Neural progenitor cell (in vitro differentiated cells): ENCODE measurements around the gene TRIM5. TPM values are rescaled to one million over a fixed set of nuclear protein-coding genes. Genes with fewer than 3 reads are reported as not detected.
A peak's percentile ranks its signal among the peaks of the same experiment; 100 is the strongest.
"Not testable (repeated sequence)": the region's sequence is repeated elsewhere in the genome, so short reads cannot be mapped to it uniquely, and the experiment has no call there.

Source experiments
- DNase-seq: peaks from one replicate; pipeline ENCODE4 v3.0.0-alpha.2; 2016; ENCODE audit warnings: low spot score
- H2AFZ ChIP-seq: fragments of 200-600 bp; sonication (generic); replicated peaks from 2 replicates; pipeline ENCODE4 v1.6.1; 2016; ENCODE audit warnings: antibody characterized with exemption
- H3F3A ChIP-seq: fragments of 200-600 bp; sonication (generic); 2 replicates; pipeline ENCODE4 v1.6.1; 2016; ENCODE audit warnings: antibody characterized with exemption, low read depth
- H3K27ac ChIP-seq: fragments of 200-600 bp; sonication (generic); 2 replicates; pipeline ENCODE4 v1.5.1; 2016; ENCODE audit warnings: mild to moderate bottlenecking
- H3K27me3 ChIP-seq: fragments of 200-600 bp; sonication (generic); 2 replicates; pipeline ENCODE4 v1.6.1; 2016; ENCODE audit warnings: mild to moderate bottlenecking, moderate library complexity
- H3K36me3 ChIP-seq: fragments of 200-600 bp; sonication (generic); 2 replicates; pipeline ENCODE4 v1.5.1; 2016
- H3K4me1 ChIP-seq: fragments of 200-600 bp; sonication (generic); 2 replicates; pipeline ENCODE4 v1.6.1; 2016; ENCODE audit warnings: mixed run types
- H3K4me2 ChIP-seq: fragments of 200-600 bp; sonication (generic); 2 replicates; pipeline ENCODE4 v1.6.1; 2016
- H3K4me3 ChIP-seq: fragments of 200-600 bp; sonication (generic); 2 replicates; pipeline ENCODE4 v1.5.1; 2016
- H3K79me2 ChIP-seq: fragments of 200-600 bp; sonication (generic); 2 replicates; pipeline ENCODE4 v1.6.1; 2016; ENCODE audit warnings: low read depth
- H3K9ac ChIP-seq: fragments of 200-600 bp; sonication (generic); 2 replicates; pipeline ENCODE4 v1.6.1; 2016
- H3K9me3 ChIP-seq: fragments of 200-600 bp; sonication (generic); 2 replicates; pipeline ENCODE4 v1.5.1; 2016; ENCODE audit warnings: low read depth
- H4K20me1 ChIP-seq: fragments of 200-600 bp; sonication (generic); 2 replicates; pipeline ENCODE4 v1.6.1; 2016; ENCODE audit warnings: low read depth
- H3K27ac Mint-ChIP-seq: 3 replicates; pipeline ENCODE4 v1.8.0; 2021; ENCODE audit warnings: mixed read lengths
- H3K27me3 Mint-ChIP-seq: 2 replicates; pipeline ENCODE4 v1.8.0; 2022; ENCODE audit warnings: low read depth, mild to moderate bottlenecking, inconsistent platforms, moderate library complexity, mixed read lengths; ENCODE audit not compliant: insufficient read depth
- H3K36me3 Mint-ChIP-seq: 3 replicates; pipeline ENCODE4 v1.8.0; 2021; ENCODE audit warnings: mixed read lengths
- H3K4me1 Mint-ChIP-seq: 3 replicates; pipeline ENCODE4 v1.8.0; 2021; ENCODE audit warnings: mixed read lengths
- H3K4me3 Mint-ChIP-seq: 3 replicates; pipeline ENCODE4 v1.8.0; 2021; ENCODE audit warnings: mild to moderate bottlenecking, moderate library complexity, mixed read lengths
- H3K9me3 Mint-ChIP-seq: 3 replicates; pipeline ENCODE4 v1.8.0; 2020; ENCODE audit warnings: mixed read lengths
- CTCF ChIP-seq: fragments of 200-600 bp; sonication (generic); IDR thresholded peaks from 2 replicates; pipeline ENCODE4 v1.5.1; 2017; ENCODE audit warnings: antibody characterized with exemption, mild to moderate bottlenecking
- EZH2 ChIP-seq: fragments of 200-600 bp; sonication (generic); IDR thresholded peaks from 2 replicates; pipeline ENCODE4 v1.6.1; 2017; ENCODE audit warnings: antibody characterized with exemption, mild to moderate bottlenecking, moderate library complexity
- EZH2phosphoT487 ChIP-seq: fragments of 200-600 bp; sonication (generic); IDR thresholded peaks from 2 replicates; pipeline ENCODE4 v1.6.1; 2017; ENCODE audit warnings: antibody characterized with exemption
- total RNA-seq: library from RNA; depleted of rRNA; stranded (reverse); fragments of >200 nt; gene quantifications from 2 replicates; pipeline ENCODE4 v1.2.3, GENCODE V29; 2015; ENCODE audit warnings: low replicate concordance

Gene TRIM5
- total RNA-seq, 1 donor from 2014 or later, result 24.5 TPM

GRCh38 chr11:5684036-5684645, 733 bp downstream of the TRIM5 start:
- H3K27me3 ChIP-seq, result no peaks in the 10 kb centered on the region
- Mint-ChIP-seq H3K27ac (peak overlapping the region; percentile 100), H3K4me3 (peak overlapping the region; percentile 93), H3K4me1 (peaks cover 24% of the 10 kb centered on the region), H3K9me3 (peaks cover 12% of the 10 kb centered on the region), H3K27me3 (no peaks in the 10 kb centered on the region), H3K36me3 (peaks cover 25% of the 10 kb centered on the region)
- TF ChIP-seq CTCF (no peak), EZH2 (no peak), EZH2phosphoT487 (no peak)
- H3K4me3 ChIP-seq, result peak overlapping the region; percentile 44
- H3K4me1 ChIP-seq, result peaks cover 10% of the 10 kb centered on the region
- no peak for DNase-seq
- H3K36me3 ChIP-seq, result no peaks in the 10 kb centered on the region
- no peaks in the 10 kb centered on the region for H3K9me3 ChIP-seq
- peak overlapping the region; percentile 95 for H3K27ac ChIP-seq
- peaks cover 24% of the 10 kb centered on the region for H3F3A ChIP-seq
- H4K20me1 ChIP-seq, result no peaks in the 10 kb centered on the region
- peak overlapping the region; percentile 92 for H2AFZ ChIP-seq
- H3K9ac ChIP-seq, result peak overlapping the region; percentile 59
- H3K79me2 ChIP-seq, result peaks cover 13% of the 10 kb centered on the region
- peak overlapping the region; percentile 75 for H3K4me2 ChIP-seq

GRCh38 chr11:5683620-5684019, 1.3 kb downstream of the TRIM5 start:
- Histone ChIP-seq H3K4me3 (peak overlapping the region; percentile 44), H3K4me2 (peak overlapping the region; percentile 75), H3F3A (peaks cover 19% of the 10 kb centered on the region), H3K79me2 (peaks cover 13% of the 10 kb centered on the region)
- H3K9ac ChIP-seq, H3K27me3 ChIP-seq, H3K9me3 ChIP-seq, H3K27me3 Mint-ChIP-seq, H3K36me3 ChIP-seq, H3K27ac ChIP-seq, H3K4me1 ChIP-seq, H2AFZ ChIP-seq, DNase-seq, H4K20me1 ChIP-seq: not testable (repeated sequence)
- Mint-ChIP-seq H3K4me1 (peaks cover 24% of the 10 kb centered on the region), H3K9me3 (peaks cover 13% of the 10 kb centered on the region), H3K27ac (peak overlapping the region; percentile 100), H3K36me3 (peaks cover 31% of the 10 kb centered on the region), H3K4me3 (peak overlapping the region; percentile 93)

GRCh38 chr11:5682890-5683441, 1.9 kb downstream of the TRIM5 start:
- not testable (repeated sequence) for H3K27me3 ChIP-seq, H3K4me3 Mint-ChIP-seq, H3K27ac Mint-ChIP-seq, H3K9me3 ChIP-seq, DNase-seq, H3K27me3 Mint-ChIP-seq, H3K4me3 ChIP-seq, H3K9ac ChIP-seq, H3K36me3 ChIP-seq, H3K27ac ChIP-seq, H2AFZ ChIP-seq, H3K4me1 ChIP-seq, H4K20me1 ChIP-seq, H3K4me2 ChIP-seq
- Mint-ChIP-seq H3K4me1 (peaks cover 24% of the 10 kb centered on the region), H3K36me3 (peaks cover 37% of the 10 kb centered on the region), H3K9me3 (peaks cover 17% of the 10 kb centered on the region)
- H3K79me2 ChIP-seq, result peaks cover 13% of the 10 kb centered on the region
- peaks cover 18% of the 10 kb centered on the region for H3F3A ChIP-seq

GRCh38 chr11:5679811-5680210, 5.1 kb downstream of the TRIM5 start:
- Mint-ChIP-seq H3K4me3 (no peak overlapping the region), H3K27ac (no peak overlapping the region), H3K4me1 (peaks cover 18% of the 10 kb centered on the region), H3K27me3 (no peaks in the 10 kb centered on the region), H3K36me3 (peaks cover 42% of the 10 kb centered on the region), H3K9me3 (peaks cover 23% of the 10 kb centered on the region)
- TF ChIP-seq CTCF (no peak), EZH2phosphoT487 (no peak), EZH2 (no peak)
- Histone ChIP-seq H3F3A (peaks cover 8% of the 10 kb centered on the region), H3K27ac (no peak overlapping the region), H2AFZ (no peak overlapping the region), H3K36me3 (peaks cover 8% of the 10 kb centered on the region), H3K4me2 (no peak overlapping the region), H3K9ac (no peak overlapping the region), H3K79me2 (peaks cover 13% of the 10 kb centered on the region), H3K27me3 (no peaks in the 10 kb centered on the region), H3K4me1 (peaks cover 5% of the 10 kb centered on the region), H3K9me3 (no peaks in the 10 kb centered on the region), H4K20me1 (no peaks in the 10 kb centered on the region), H3K4me3 (no peak overlapping the region)
- DNase-seq, result no peak
